ENCODE data around the gene DIP2B.
"Not testable (repeated sequence)": the region's sequence is repeated elsewhere in the genome, so short reads cannot be mapped to it uniquely, and the experiment has no call there.

DIP2B gene

GRCh38 chr12:50764286-50765094, 259.7 kb downstream of the DIP2B start:
- no peak for TF ChIP-seq CTCF (IDR thresholded peaks at IDR 0.05; ENCODE audit: extremely low read depth, missing control alignments)

GRCh38 chr12:50765095-50765911, 260.5 kb downstream of the DIP2B start:
- peak; percentile 79 for DNase-seq (ENCODE audit: low spot score)
- TF ChIP-seq CTCF (IDR thresholded peaks at IDR 0.05; ENCODE audit: extremely low read depth, missing control alignments), result peak; percentile 76

More at GRCh38 chr12:50764286-50765094, 259.7 kb downstream of the DIP2B start:
- DNase-seq (ENCODE audit: low spot score), result peak; percentile 85

- TF ChIP-seq CTCF (IDR thresholded peaks at IDR 0.05; ENCODE audit: extremely low read depth, missing control alignments), result no peak
- DNase-seq (ENCODE audit: low spot score), result no peak
These were observed 263.6 kb downstream of the DIP2B start for GRCh38 chr12:50768391-50768790.

- DNase-seq (ENCODE audit: low spot score), result not testable (repeated sequence)
These were observed 264.0 kb downstream of the DIP2B start for GRCh38 chr12:50768813-50769212.

GRCh38 chr12:50771409-50771808, 266.6 kb downstream of the DIP2B start:
- DNase-seq (ENCODE audit: low spot score), result no peak
- TF ChIP-seq CTCF (IDR thresholded peaks at IDR 0.05; ENCODE audit: extremely low read depth, missing control alignments), result no peak

- DNase-seq (ENCODE audit: low spot score), result no peak
These were observed 267.7 kb downstream of the DIP2B start for GRCh38 chr12:50772470-50772869.

GRCh38 chr12:50772877-50773276, 268.1 kb downstream of the DIP2B start:
- no peak for DNase-seq (ENCODE audit: low spot score)
- no peak for TF ChIP-seq CTCF (IDR thresholded peaks at IDR 0.05; ENCODE audit: extremely low read depth, missing control alignments)

More at GRCh38 chr12:50772470-50772869, 267.7 kb downstream of the DIP2B start:
- TF ChIP-seq CTCF (IDR thresholded peaks at IDR 0.05; ENCODE audit: extremely low read depth, missing control alignments), result no peak
